Measurements from ENCODE around the gene HPS4. TPM values are rescaled to one million over a fixed set of nuclear protein-coding genes. Genes with fewer than 3 reads are reported as not detected.
A peak's percentile ranks its signal among the peaks of the same experiment; 100 is the strongest.
"Not testable (repeated sequence)": the region's sequence is repeated elsewhere in the genome, so short reads cannot be mapped to it uniquely, and the experiment has no call there.

The HPS4 gene
- 100 to 1,000 TPM in 1 of 4 donors, 10 to 100 TPM in 3; 46.5 to 152 (median 62.9) TPM for total RNA-seq

- Histone ChIP-seq H3K27me3 (no peaks in the 10 kb centered on the region), H3K36me3 (peaks cover 17% of the 10 kb centered on the region), H3K4me3 (peak within 1 kb of the TSS; percentile 67), H3K9me3 (no peaks in the 10 kb centered on the region), H3K27ac (peak within 1 kb of the TSS; percentile 95), H3K4me1 (peaks cover 63% of the 10 kb centered on the region)
- 2% methylated on average over 24 of the region's 85 CpGs for WGBS
- peak; percentile 90 to 94 for DNase-seq (ENCODE audit: low spot score in 2 of 2)
- TF ChIP-seq POLR2AphosphoS5 (IDR thresholded peaks at IDR 0.05) (peak; percentile 70 to 95 (median 92)), CTCF (IDR thresholded peaks at IDR 0.05) (no peak), POLR2A (IDR thresholded peaks at IDR 0.05) (peak in 1 of 2 donors; percentile 78), EP300 (IDR thresholded peaks at IDR 0.05) (no peak)
These were observed at the start of gene HPS4, which contains the start of gene SRRD for GRCh38 chr22:26483439-26484359. HPS4 (minus strand) TSS chr22:26483783; CDS start chr22:26481762, 2,021 bp downstream. SRRD (plus strand) TSS chr22:26483877; CDS start chr22:26483891, 14 bp downstream.

GRCh38 chr22:26529345-26529744 is 45.8 kb upstream of the HPS4 start:
- Histone ChIP-seq H3K9me3 (no peaks in the 10 kb centered on the region), H3K36me3 (peaks cover 74% of the 10 kb centered on the region), H3K27ac (no peak overlapping the region), H3K27me3 (no peaks in the 10 kb centered on the region), H3K4me3 (no peak overlapping the region), H3K4me1 (peaks cover 4% of the 10 kb centered on the region)
- 57% methylated on average over 2 of the region's 2 CpGs for WGBS
- no peak for DNase-seq (ENCODE audit: low spot score in 2 of 2)
- TF ChIP-seq EP300 (IDR thresholded peaks at IDR 0.05): no peak

- H3K9me3 ChIP-seq; H3K4me3 ChIP-seq; H3K27ac ChIP-seq; H3K4me1 ChIP-seq; H3K27me3 ChIP-seq; DNase-seq (ENCODE audit: low spot score in 2 of 2): not testable (repeated sequence)
- peaks cover 78% of the 10 kb centered on the region for H3K36me3 ChIP-seq
- 91% methylated on average over 9 of the region's 9 CpGs for WGBS
These were observed 44.9 kb upstream of the HPS4 start for GRCh38 chr22:26528518-26528917.

GRCh38 chr22:26527574-26528465 is 44.2 kb upstream of the HPS4 start:
- H3K27ac ChIP-seq: no peak overlapping the region
- no peaks in the 10 kb centered on the region for H3K4me1 ChIP-seq
- H3K4me3 ChIP-seq: no peak overlapping the region
- TF ChIP-seq EP300 (IDR thresholded peaks at IDR 0.05) (no peak), CTCF (IDR thresholded peaks at IDR 0.05) (no peak), POLR2AphosphoS5 (IDR thresholded peaks at IDR 0.05) (no peak), POLR2A (IDR thresholded peaks at IDR 0.05) (no peak)
- no peak for DNase-seq (ENCODE audit: low spot score in 2 of 2)
- WGBS: 75% methylated on average over 15 of the region's 15 CpGs
- H3K9me3 ChIP-seq: no peaks in the 10 kb centered on the region
- H3K36me3 ChIP-seq: peaks cover 76% of the 10 kb centered on the region
- no peaks in the 10 kb centered on the region for H3K27me3 ChIP-seq

- WGBS: 68% methylated on average over 3 of the region's 3 CpGs
- Histone ChIP-seq H3K4me3 (no peak overlapping the region), H3K9me3 (no peaks in the 10 kb centered on the region), H3K27ac (no peak overlapping the region), H3K36me3 (peaks cover 69% of the 10 kb centered on the region), H3K4me1 (no peaks in the 10 kb centered on the region), H3K27me3 (no peaks in the 10 kb centered on the region)
- no peak for TF ChIP-seq EP300 (IDR thresholded peaks at IDR 0.05)
- no peak for TF ChIP-seq POLR2AphosphoS5 (IDR thresholded peaks at IDR 0.05)
- TF ChIP-seq POLR2A (IDR thresholded peaks at IDR 0.05): no peak
- TF ChIP-seq CTCF (IDR thresholded peaks at IDR 0.05): no peak
- DNase-seq (ENCODE audit: low spot score in 2 of 2): no peak
These were observed 43.6 kb upstream of the HPS4 start for GRCh38 chr22:26527167-26527566.
